Liver (tissue), 3 donors: ENCODE data around the gene UPP1.

Source experiments
- EGR1 ChIP-seq, 2 donors: IDR thresholded peaks; 2 replicates each; pipeline ENCODE4 v1.6.1; 2016 to 2018; ENCODE audit warnings: antibody characterized with exemption in 2 of 2, low read depth in 2 of 2
- GABPA ChIP-seq, 2 donors: IDR thresholded peaks in 1 of 2; conservative IDR thresholded peaks in 1 of 2; 2 replicates each; pipeline ENCODE4 v1.6.1; 2016; ENCODE audit warnings: antibody characterized with exemption in 2 of 2, mild to moderate bottlenecking in 1 of 2, moderate library complexity in 1 of 2
- JUND ChIP-seq, 2 donors: IDR thresholded peaks; 2 replicates each; pipeline ENCODE4 v1.6.1; 2016; ENCODE audit warnings: antibody characterized with exemption in 2 of 2
- TF ChIP-seq, protein P1 (sequence below): fragments of 150-350 bp; IDR thresholded peaks from 2 replicates; pipeline ENCODE4 v1.5.1; 2017; ENCODE audit warnings: improper control_type of control experiment, low read depth, low read length; ENCODE audit not compliant: missing input control
- donor health status: healthy.
- donor health status: healthy.

DNA sequence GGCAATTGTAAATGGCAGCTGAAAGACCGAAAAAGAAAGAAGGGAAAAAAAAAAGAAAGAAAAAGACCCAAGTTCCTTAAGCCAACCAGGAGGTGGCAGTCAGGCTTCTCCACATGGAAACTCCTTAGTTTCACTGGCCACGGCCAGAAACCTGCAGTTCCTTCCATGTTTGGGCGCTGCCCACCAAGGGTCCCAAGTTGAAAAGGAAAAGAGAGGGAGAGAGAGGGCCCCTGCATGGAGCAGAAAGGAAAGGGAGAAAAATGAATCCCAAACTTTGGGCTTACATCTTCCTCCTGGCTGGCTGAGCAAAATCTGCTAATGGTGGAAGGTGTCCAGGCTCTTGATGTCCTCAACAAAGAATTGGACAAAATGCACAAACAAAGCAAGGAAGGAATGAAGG lies 50.4 kb downstream of the UPP1 start:
- TF ChIP-seq, protein P1, sequence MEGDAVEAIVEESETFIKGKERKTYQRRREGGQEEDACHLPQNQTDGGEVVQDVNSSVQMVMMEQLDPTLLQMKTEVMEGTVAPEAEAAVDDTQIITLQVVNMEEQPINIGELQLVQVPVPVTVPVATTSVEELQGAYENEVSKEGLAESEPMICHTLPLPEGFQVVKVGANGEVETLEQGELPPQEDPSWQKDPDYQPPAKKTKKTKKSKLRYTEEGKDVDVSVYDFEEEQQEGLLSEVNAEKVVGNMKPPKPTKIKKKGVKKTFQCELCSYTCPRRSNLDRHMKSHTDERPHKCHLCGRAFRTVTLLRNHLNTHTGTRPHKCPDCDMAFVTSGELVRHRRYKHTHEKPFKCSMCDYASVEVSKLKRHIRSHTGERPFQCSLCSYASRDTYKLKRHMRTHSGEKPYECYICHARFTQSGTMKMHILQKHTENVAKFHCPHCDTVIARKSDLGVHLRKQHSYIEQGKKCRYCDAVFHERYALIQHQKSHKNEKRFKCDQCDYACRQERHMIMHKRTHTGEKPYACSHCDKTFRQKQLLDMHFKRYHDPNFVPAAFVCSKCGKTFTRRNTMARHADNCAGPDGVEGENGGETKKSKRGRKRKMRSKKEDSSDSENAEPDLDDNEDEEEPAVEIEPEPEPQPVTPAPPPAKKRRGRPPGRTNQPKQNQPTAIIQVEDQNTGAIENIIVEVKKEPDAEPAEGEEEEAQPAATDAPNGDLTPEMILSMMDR, result peak; percentile 43
- TF ChIP-seq JUND (IDR thresholded peaks at IDR 0.05) (no peak), EGR1 (IDR thresholded peaks at IDR 0.05; ENCODE audit: low read depth in 2 of 2) (no peak), GABPA (IDR thresholded peaks at IDR 0.05 in 1 of 2, conservative IDR thresholded peaks at IDR 0.05 in 1 of 2) (no peak)
